Skeletal muscle satellite cell (primary cell): ENCODE results near the gene SEPTIN10.
A peak's percentile ranks its signal among the peaks of the same experiment; 100 is the strongest.

Source experiments
- H3K27me3 ChIP-seq: 2 replicates; pipeline ENCODE4 v1.7.0; 2013; ENCODE audit warnings: low read length; ENCODE audit not compliant: control insufficient read depth, insufficient read depth
- H3K36me3 ChIP-seq: 2 replicates; pipeline ENCODE4 v1.7.0; 2013; ENCODE audit warnings: mild to moderate bottlenecking, control low read depth, low read length; ENCODE audit not compliant: insufficient read depth
- H3K4me1 ChIP-seq: 2 replicates; pipeline ENCODE4 v1.7.0; 2013; ENCODE audit warnings: low read length; ENCODE audit not compliant: control insufficient read depth, insufficient read depth
- H3K4me2 ChIP-seq: 2 replicates; pipeline ENCODE4 v1.7.0; 2013; ENCODE audit warnings: mild to moderate bottlenecking, low read length
- H3K4me3 ChIP-seq: 2 replicates; pipeline ENCODE4 v1.7.0; 2013; ENCODE audit warnings: low read length
- H3K9ac ChIP-seq: 2 replicates; pipeline ENCODE4 v1.7.0; 2013; ENCODE audit warnings: mild to moderate bottlenecking, low read depth, low read length, moderate library complexity
- H3K9me3 ChIP-seq: replicated peaks from 2 replicates; pipeline ENCODE4 v1.7.0; 2013; ENCODE audit warnings: mild to moderate bottlenecking, control low read depth, low read length

The SEPTIN10 gene

DNA sequence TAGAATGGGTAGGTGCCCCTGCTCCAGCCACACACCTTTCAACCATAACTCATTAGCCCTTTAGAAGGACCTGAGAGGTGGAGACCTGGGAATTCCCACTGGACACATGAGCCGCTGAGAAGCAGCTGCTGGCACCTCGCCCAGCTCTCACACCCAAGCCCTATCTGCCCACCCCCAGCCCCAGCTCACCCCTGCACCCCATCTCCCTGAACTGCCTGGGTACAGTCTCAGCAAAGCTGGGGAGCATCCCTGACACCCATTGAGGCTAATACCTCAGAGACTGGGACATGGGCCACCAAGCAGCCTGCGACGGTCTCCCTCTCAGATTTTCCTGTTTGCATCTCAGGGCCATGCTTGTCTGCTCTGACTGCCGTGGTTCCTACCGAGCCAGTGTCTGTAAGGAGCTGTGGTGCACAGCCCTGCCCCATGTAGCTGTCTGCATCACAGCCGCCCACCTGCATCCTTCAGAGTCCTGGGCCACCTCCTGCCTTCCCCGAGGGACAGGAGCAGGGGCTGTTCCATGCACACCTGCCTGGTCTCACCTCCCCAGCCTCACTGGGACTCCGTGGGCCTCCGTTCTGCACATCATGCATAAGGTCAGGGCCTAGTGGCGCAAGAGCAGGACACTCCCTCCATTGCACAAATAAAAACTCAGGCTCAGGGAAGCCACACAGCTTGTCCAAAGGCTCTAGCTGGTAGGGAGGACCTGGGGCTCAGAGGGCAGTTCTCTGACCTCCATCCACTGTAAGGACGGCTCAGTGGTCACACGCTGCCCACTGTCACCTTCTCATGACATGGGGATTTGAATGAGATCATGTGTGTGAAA, 90.0 kb downstream of the SEPTIN10 start:
- Histone ChIP-seq H3K4me2 (no peak overlapping the region), H3K4me1 (peaks cover 4% of the 10 kb centered on the region), H3K9me3 (no peaks in the 10 kb centered on the region), H3K27me3 (peaks cover 27% of the 10 kb centered on the region), H3K36me3 (no peaks in the 10 kb centered on the region), H3K9ac (no peak overlapping the region), H3K4me3 (no peak overlapping the region)

DNA sequence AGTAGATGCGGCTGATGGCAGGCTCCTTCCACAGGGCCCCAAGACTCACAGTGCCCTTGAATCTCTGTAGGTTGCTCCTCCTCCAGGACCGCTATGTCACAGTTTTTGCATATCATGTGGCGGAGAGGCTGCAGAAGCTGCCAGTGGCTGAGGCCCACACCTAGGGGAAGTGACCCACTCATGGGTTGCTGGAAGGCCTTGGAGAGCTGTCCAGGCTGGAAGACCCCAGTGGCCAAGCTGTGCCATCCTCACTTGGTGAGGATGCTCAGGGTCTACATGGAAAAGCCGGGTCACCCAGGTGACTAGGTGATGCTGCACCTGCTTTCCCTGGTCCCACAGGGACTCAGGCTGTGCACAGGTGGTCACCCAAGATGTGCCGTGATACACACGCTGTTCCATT, 90.6 kb downstream of the SEPTIN10 start:
- Histone ChIP-seq H3K9ac (no peak overlapping the region), H3K4me2 (no peak overlapping the region), H3K9me3 (no peaks in the 10 kb centered on the region), H3K27me3 (peaks cover 27% of the 10 kb centered on the region), H3K4me1 (peaks cover 4% of the 10 kb centered on the region), H3K4me3 (no peak overlapping the region), H3K36me3 (no peaks in the 10 kb centered on the region)

DNA sequence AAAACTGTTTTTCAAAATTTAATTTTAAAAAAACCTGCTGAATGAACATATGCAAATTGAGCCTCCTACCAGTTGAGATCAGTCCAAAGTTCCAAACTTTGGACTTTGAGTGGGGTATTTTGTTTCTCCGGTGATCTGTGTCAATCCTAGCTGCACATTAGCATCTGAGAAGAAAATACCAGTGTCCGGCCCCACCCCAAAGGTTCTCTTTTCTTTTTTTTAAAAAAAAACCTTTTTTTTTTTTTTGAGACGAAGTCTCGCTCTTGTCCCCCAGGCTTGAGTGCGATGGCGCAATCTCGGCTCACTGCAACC, 91.7 kb downstream of the SEPTIN10 start:
- H3K4me3 ChIP-seq: no peak overlapping the region
- peaks cover 27% of the 10 kb centered on the region for H3K27me3 ChIP-seq
- no peaks in the 10 kb centered on the region for H3K9me3 ChIP-seq
- no peak overlapping the region for H3K4me2 ChIP-seq
- H3K9ac ChIP-seq: no peak overlapping the region
- no peaks in the 10 kb centered on the region for H3K36me3 ChIP-seq
- peaks cover 4% of the 10 kb centered on the region for H3K4me1 ChIP-seq

DNA sequence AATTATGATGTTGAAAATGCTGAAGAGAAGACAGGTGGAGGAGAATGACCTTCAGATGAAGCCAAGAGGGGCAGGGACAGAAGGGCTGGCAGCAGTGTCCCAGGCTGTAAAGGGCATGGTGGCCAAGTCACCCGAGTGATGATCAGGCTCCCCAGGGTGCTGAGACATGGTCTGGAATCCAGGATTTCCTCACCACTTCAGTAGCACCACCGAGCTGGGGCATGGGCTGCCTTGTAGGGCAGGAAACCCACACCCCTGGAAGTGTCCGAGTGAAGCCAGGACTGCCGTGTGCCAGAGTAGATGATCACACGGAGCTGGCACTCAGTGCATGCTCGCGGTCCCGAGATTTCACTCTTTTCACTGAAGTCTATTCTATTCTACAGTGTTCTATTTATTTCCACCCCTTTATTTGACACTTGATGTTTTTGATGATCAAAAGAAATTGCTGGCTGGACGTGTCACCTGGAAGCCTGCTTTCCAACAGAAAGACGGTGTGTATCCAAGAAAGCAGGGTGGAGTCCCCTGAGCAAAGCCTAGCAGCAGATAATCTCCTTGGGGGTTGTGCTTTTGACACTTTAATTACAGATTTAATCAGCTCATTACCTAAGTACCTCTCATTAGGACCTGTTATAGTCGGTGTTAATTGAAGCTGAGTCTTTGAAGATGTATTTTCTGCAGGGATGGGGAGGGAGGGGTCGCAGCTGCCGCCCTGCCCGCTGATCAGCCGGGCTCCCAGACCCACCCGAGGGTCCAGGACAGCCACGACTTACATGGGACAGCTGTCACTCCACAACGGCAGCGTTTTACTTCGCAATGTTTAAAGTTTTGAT, 92.3 kb downstream of the SEPTIN10 start:
- peaks cover 4% of the 10 kb centered on the region for H3K4me1 ChIP-seq
- no peak overlapping the region for H3K4me2 ChIP-seq
- H3K9ac ChIP-seq: no peak overlapping the region
- H3K4me3 ChIP-seq: no peak overlapping the region
- H3K27me3 ChIP-seq: peaks cover 27% of the 10 kb centered on the region
- H3K36me3 ChIP-seq: no peaks in the 10 kb centered on the region
- H3K9me3 ChIP-seq: no peaks in the 10 kb centered on the region

DNA sequence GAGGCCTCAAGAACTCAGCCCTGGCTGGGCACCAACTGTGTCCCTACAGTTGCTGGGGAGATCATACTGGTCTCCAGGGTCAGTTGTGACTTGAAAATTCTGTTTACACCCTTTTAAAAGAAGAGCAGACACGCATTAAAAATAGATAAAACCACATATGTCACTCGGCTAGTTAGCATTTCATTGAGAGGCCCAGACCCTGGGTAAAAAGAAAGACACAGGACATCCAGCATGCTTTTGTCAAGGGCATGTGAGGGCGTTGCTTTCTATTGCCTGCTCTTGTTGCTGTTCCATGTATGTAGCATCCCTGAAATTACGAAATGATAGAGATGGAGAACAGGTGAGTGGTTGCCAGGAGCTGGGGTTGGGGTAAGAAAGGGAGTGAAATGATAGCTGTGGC, 94.3 kb downstream of the SEPTIN10 start:
- Histone ChIP-seq H3K4me3 (no peak overlapping the region), H3K9me3 (no peaks in the 10 kb centered on the region), H3K27me3 (peaks cover 21% of the 10 kb centered on the region), H3K4me2 (no peak overlapping the region), H3K4me1 (peaks cover 6% of the 10 kb centered on the region), H3K9ac (no peak overlapping the region), H3K36me3 (no peaks in the 10 kb centered on the region)

DNA sequence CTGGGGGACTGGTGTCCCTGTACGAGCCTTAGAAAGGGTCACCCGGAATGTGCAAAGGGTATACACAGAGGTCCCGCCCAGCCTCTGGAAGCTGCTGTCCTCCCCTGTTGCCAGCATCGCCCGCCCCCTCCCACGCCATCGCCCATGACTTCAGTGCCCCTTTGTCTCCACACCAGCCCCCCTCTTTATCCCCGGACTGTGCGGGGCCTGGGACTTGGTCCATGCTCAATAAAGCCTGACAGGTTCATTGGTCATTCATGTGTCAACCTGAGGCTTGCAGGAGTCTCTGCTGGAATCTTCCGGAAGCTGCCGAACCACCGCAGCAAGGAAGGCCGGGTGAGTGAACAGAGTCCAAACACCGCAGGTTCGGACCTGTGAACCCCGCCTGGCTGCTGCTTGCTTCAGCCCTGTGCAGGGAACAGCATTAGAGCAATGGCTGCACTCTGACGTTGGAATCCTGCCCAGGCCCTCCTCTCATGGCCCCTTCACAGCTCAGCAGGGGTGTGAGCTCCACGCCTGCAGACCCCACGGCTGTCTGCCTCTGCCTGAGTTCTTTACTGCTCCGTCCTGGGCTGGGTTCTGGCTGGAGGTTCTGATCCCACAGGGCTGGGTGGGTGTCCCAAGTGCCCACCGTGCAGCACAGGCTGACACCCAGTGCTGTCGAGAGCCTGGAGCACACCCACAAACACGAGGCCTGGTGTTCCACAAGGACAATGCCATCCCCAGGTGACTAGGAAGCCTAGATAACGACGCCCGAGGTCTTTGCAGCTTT, 96.5 kb downstream of the SEPTIN10 start:
- H3K9me3 ChIP-seq: no peaks in the 10 kb centered on the region
- H3K36me3 ChIP-seq: no peaks in the 10 kb centered on the region
- H3K9ac ChIP-seq: no peak overlapping the region
- peaks cover 6% of the 10 kb centered on the region for H3K27me3 ChIP-seq
- H3K4me1 ChIP-seq: peaks cover 16% of the 10 kb centered on the region
- H3K4me2 ChIP-seq: no peak overlapping the region
- H3K4me3 ChIP-seq: no peak overlapping the region

DNA sequence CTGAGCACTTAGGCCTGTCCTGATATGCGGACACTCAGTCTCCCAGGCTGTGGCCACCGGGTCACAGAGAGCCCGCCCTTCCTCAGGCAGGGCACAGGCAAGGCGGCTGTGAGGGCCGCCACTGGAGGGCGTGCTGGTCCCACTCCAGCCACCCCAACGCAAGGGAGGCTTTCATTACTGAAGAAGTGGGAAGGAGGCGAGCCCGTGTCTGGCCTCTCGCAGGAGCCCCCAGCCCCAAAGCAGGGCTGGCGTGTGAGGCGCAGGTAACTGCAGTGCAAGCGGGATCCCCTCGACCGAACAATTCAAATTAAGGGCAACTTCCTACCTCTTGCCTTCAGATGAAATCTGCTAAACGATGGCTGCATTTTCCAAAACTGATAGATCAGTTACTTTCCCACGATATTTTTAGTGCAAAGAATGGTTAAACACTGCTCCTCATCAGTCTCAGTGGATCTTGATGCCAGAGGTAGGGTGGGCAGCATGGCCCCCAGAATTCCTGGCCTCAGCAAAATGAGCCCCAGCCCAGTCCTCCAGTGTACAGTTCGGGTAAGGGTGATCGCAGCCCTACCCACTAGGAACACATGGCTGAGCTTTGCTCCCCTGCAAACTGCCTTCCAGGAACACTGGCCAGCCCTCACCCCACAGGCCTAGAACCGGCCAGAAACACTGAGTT, 97.2 kb downstream of the SEPTIN10 start:
- H3K9ac ChIP-seq: no peak overlapping the region
- peaks cover 4% of the 10 kb centered on the region for H3K27me3 ChIP-seq
- H3K4me3 ChIP-seq: no peak overlapping the region
- H3K36me3 ChIP-seq: no peaks in the 10 kb centered on the region
- H3K9me3 ChIP-seq: no peaks in the 10 kb centered on the region
- no peak overlapping the region for H3K4me2 ChIP-seq
- peaks cover 16% of the 10 kb centered on the region for H3K4me1 ChIP-seq

DNA sequence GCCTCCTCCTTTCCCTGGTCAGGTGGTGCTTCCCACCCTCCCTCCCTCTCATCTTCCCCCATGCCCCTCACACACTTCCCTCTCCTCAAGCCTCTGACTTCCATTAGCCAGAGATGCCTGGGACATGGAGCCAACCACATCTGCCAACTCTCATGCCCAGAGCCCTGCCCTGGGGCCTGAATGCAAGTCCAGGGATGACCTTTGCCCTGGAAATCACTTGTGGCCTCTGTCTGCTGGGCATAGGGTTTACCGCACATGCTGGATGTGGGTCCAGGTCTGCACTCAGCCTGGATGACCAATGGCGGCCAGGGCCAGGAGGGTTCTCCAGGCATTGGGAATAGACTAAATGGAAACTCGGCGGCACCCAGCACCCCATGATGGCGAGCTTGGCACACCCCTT, 98.9 kb downstream of the SEPTIN10 start:
- H3K9me3 ChIP-seq: no peaks in the 10 kb centered on the region
- H3K36me3 ChIP-seq: no peaks in the 10 kb centered on the region
- peaks cover 13% of the 10 kb centered on the region for H3K4me1 ChIP-seq
- no peak overlapping the region for H3K9ac ChIP-seq
- no peaks in the 10 kb centered on the region for H3K27me3 ChIP-seq
- H3K4me3 ChIP-seq: no peak overlapping the region
- no peak overlapping the region for H3K4me2 ChIP-seq

DNA sequence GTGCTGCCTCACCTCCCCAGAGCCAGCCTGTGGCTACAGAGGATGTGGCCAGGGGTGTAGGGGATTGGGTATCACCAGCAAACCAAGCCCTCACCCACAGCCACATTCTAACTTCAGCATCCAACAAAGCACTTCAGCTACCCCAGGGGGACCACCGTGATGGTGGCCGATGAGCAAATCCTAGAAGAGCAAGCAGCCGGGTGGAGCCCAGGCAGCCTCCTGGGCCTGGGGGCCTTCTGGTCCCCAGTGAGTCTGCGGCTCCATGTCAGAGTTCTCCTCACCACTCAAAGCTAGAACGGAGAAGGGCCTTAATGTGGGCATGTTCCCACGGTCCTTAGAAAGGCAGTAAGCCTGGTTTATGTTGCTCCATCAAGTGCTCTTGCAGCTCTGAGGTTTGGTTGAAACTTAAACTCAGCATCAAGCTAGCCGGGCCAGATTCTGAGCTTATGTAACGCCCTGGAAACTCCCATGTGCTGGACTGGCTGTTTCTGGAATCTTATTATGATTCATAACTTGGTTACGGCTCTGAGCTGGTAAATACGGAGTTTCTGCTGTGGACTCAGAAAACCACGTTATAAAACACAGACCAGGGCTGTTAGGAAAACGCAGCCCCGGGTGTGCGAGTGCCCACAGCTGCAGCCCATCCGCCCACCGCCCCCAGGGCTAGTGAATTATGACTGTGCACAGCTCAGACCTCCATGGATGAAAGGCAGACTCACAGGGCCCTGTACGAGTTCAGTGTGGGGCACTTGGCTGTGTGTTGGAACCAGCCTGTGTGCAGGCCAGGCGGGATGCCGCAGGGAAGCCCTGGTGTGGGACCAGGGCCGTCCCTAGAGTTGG, 99.8 kb downstream of the SEPTIN10 start:
- Histone ChIP-seq H3K9ac (peak overlapping the region; percentile 43), H3K4me1 (peaks cover 13% of the 10 kb centered on the region), H3K4me2 (peak overlapping the region; percentile 68), H3K9me3 (no peaks in the 10 kb centered on the region), H3K27me3 (no peaks in the 10 kb centered on the region), H3K36me3 (no peaks in the 10 kb centered on the region), H3K4me3 (peak overlapping the region; percentile 26)

DNA sequence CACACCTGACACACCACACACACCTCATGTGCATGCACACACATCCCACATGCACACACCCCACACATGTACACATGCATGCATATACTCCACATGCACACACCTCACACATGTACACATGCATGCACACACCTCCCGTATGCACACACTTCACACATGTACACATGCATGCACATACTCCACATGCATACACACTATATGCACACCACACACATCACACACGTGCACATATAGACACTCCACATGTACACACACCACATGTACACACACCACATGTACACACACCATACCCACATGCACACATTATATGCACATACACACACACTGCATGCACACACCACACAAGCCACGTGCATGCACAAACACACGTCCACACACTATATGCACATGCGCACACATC, 100.5 kb downstream of the SEPTIN10 start:
- Histone ChIP-seq H3K4me2 (no peak overlapping the region), H3K4me3 (no peak overlapping the region), H3K27me3 (no peaks in the 10 kb centered on the region), H3K4me1 (peaks cover 13% of the 10 kb centered on the region), H3K36me3 (no peaks in the 10 kb centered on the region), H3K9me3 (no peaks in the 10 kb centered on the region), H3K9ac (no peak overlapping the region)
